Measurements from ENCODE around the gene LCMT1.

Gene LCMT1

DNA sequence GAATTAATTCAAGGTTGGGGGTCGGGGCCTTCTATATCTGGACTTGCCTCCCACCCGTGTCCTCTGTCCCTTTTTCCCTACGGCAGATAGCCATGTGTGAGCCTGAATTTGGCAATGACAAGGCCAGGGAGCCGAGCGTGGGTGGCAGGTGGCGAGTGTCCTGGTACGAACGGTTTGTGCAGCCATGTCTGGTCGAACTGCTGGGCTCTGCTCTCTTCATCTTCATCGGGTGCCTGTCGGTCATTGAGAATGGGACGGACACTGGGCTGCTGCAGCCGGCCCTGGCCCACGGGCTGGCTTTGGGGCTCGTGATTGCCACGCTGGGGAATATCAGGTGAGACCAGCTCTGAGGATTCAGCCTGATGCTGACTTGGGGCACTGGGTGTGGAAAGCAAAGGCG, 105.6 kb downstream of the LCMT1 start:
- no peaks in the 10 kb centered on the region for H3K79me1 ChIP-seq (ENCODE audit: low read length)
- no peaks in the 10 kb centered on the region for H3K4me1 ChIP-seq (ENCODE audit: control insufficient read depth in 1 of 2, insufficient read depth in 2 of 2, low read length in 2 of 2)
- no peak overlapping the region for H2AFZ ChIP-seq (ENCODE audit: insufficient read depth, low read length, poor library complexity)
- H3K4ac ChIP-seq (ENCODE audit: low read depth, low read length) = no peak overlapping the region
- no peak overlapping the region for H4K91ac ChIP-seq (ENCODE audit: low read depth, low read length)
- H4K12ac ChIP-seq (ENCODE audit: low read depth, low read length) = no peak overlapping the region
- H3K4me2 ChIP-seq (ENCODE audit: low read length) = no peak overlapping the region
- no peak overlapping the region for H3K9ac ChIP-seq (ENCODE audit: low read length)
- H3K79me2 ChIP-seq (ENCODE audit: control insufficient read depth, insufficient read depth, low read length, poor library complexity) = no peaks in the 10 kb centered on the region
- no peak overlapping the region for H3K18ac ChIP-seq (ENCODE audit: low read length)
- no peak overlapping the region for H2BK120ac ChIP-seq (ENCODE audit: insufficient read depth, low read length, poor library complexity)
- H3K23ac ChIP-seq (ENCODE audit: low read length) = no peak overlapping the region
- H3K14ac ChIP-seq (ENCODE audit: low read length) = no peak overlapping the region
- H3K27me3 ChIP-seq (ENCODE audit: insufficient read depth, low read length) = no peaks in the 10 kb centered on the region
- no peak overlapping the region for H2BK5ac ChIP-seq (ENCODE audit: low read depth, low read length, poor library complexity)
- no peak for DNase-seq
- no peak overlapping the region for H2AK5ac ChIP-seq (ENCODE audit: low read length)
- no peaks in the 10 kb centered on the region for H3K36me3 ChIP-seq (ENCODE audit: control insufficient read depth in 1 of 2, insufficient read depth in 2 of 2, low read length in 2 of 2)
- H3K27ac ChIP-seq (ENCODE audit: low read depth, low read length) = no peak overlapping the region
- no CpG with 5 or more reads among the region's 17 CpGs for WGBS (ENCODE audit: extremely low coverage, insufficient coverage, insufficient read length)
- H3K9me3 ChIP-seq (ENCODE audit: insufficient read depth, low read depth, low read length) = no peaks in the 10 kb centered on the region
- no peak overlapping the region for H3K4me3 ChIP-seq (ENCODE audit: low read depth, low read length)
- no peak overlapping the region for H2BK12ac ChIP-seq (ENCODE audit: low read length)
- H4K8ac ChIP-seq (ENCODE audit: low read depth, low read length) = no peak overlapping the region

DNA sequence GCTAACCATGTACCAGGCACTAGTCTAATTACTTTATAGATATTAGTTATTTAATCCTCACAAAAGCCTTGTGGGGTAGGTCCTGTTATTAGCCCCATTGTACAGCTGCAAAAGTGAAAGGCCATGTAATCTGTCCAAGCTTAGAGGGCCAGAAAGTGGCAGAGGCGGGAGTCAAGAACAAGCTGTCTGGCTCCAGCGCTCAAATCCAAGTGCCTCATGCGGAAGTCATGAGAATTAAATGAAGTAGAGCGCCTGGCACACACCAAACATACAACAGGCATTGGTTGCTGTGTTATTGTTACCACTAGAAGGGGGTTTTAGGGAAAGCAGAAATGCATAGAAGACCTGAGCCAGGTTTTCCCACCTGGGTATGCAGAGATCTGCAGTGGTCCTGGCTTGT, 106.4 kb downstream of the LCMT1 start:
- H3K79me1 ChIP-seq (ENCODE audit: low read length) = no peaks in the 10 kb centered on the region
- no peaks in the 10 kb centered on the region for H3K4me1 ChIP-seq (ENCODE audit: control insufficient read depth in 1 of 2, insufficient read depth in 2 of 2, low read length in 2 of 2)
- H3K4me2 ChIP-seq (ENCODE audit: low read length) = no peak overlapping the region
- no peaks in the 10 kb centered on the region for H3K27me3 ChIP-seq (ENCODE audit: insufficient read depth, low read length)
- no peak overlapping the region for H2BK120ac ChIP-seq (ENCODE audit: insufficient read depth, low read length, poor library complexity)
- no peaks in the 10 kb centered on the region for H3K36me3 ChIP-seq (ENCODE audit: control insufficient read depth in 1 of 2, insufficient read depth in 2 of 2, low read length in 2 of 2)
- H3K18ac ChIP-seq (ENCODE audit: low read length) = no peak overlapping the region
- H4K12ac ChIP-seq (ENCODE audit: low read depth, low read length) = no peak overlapping the region
- no peak overlapping the region for H2AK5ac ChIP-seq (ENCODE audit: low read length)
- no peaks in the 10 kb centered on the region for H3K79me2 ChIP-seq (ENCODE audit: control insufficient read depth, insufficient read depth, low read length, poor library complexity)
- no peak overlapping the region for H3K9ac ChIP-seq (ENCODE audit: low read length)
- H3K4me3 ChIP-seq (ENCODE audit: low read depth, low read length) = no peak overlapping the region
- no peak overlapping the region for H2AFZ ChIP-seq (ENCODE audit: insufficient read depth, low read length, poor library complexity)
- no CpG with 5 or more reads among the region's 4 CpGs for WGBS (ENCODE audit: extremely low coverage, insufficient coverage, insufficient read length)
- H3K27ac ChIP-seq (ENCODE audit: low read depth, low read length) = no peak overlapping the region
- H3K14ac ChIP-seq (ENCODE audit: low read length) = no peak overlapping the region
- no peak overlapping the region for H4K91ac ChIP-seq (ENCODE audit: low read depth, low read length)
- no peaks in the 10 kb centered on the region for H3K9me3 ChIP-seq (ENCODE audit: insufficient read depth, low read depth, low read length)
- no peak for DNase-seq
- no peak overlapping the region for H4K8ac ChIP-seq (ENCODE audit: low read depth, low read length)
- H3K23ac ChIP-seq (ENCODE audit: low read length) = no peak overlapping the region
- no peak overlapping the region for H3K4ac ChIP-seq (ENCODE audit: low read depth, low read length)
- H2BK5ac ChIP-seq (ENCODE audit: low read depth, low read length, poor library complexity) = no peak overlapping the region
- no peak overlapping the region for H2BK12ac ChIP-seq (ENCODE audit: low read length)

DNA sequence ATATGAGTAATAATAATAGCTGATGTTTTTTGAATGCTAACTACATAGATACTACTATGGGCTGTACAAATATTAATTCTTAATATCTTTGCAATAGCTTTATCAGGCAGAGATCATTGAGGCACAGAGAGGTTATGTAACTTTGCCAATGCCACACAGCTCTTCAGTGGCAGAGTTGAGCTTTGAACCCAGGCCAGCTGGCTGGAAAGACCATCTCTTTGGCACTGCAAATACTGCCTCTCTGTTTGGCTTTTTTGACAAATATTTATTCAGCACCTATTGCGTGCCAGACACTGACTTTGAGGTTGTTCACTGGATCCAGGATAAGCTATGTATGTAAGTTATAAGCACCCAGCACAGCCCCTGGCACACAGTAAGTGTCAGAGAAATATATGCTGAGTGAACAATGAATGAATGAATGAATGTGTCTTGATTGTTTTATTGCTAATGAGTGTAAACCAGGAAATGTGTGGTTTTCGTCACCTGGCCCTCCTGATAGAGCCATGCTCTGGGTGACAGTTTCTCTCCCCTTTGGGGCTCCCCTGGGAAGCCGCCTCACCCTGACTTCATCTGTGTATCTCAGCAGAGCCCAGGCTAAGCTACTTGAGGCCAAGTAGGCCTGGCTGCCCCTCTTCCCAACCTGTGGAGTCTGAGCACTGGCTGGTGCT, 107.7 kb downstream of the LCMT1 start:
- Histone ChIP-seq H2BK5ac (ENCODE audit: low read depth, low read length, poor library complexity) (no peak overlapping the region), H3K27me3 (ENCODE audit: insufficient read depth, low read length) (no peaks in the 10 kb centered on the region), H3K4ac (ENCODE audit: low read depth, low read length) (no peak overlapping the region), H3K4me2 (ENCODE audit: low read length) (no peak overlapping the region), H2AFZ (ENCODE audit: insufficient read depth, low read length, poor library complexity) (no peak overlapping the region), H2AK5ac (ENCODE audit: low read length) (no peak overlapping the region), H3K36me3 (ENCODE audit: control insufficient read depth in 1 of 2, insufficient read depth in 2 of 2, low read length in 2 of 2) (no peaks in the 10 kb centered on the region), H3K4me3 (ENCODE audit: low read depth, low read length) (no peak overlapping the region), H2BK12ac (ENCODE audit: low read length) (no peak overlapping the region), H3K4me1 (ENCODE audit: control insufficient read depth in 1 of 2, insufficient read depth in 2 of 2, low read length in 2 of 2) (no peaks in the 10 kb centered on the region), H4K12ac (ENCODE audit: low read depth, low read length) (no peak overlapping the region), H3K9me3 (ENCODE audit: insufficient read depth, low read depth, low read length) (no peaks in the 10 kb centered on the region), H3K14ac (ENCODE audit: low read length) (no peak overlapping the region), H3K9ac (ENCODE audit: low read length) (no peak overlapping the region), H3K79me1 (ENCODE audit: low read length) (peaks cover under 1% of the 10 kb centered on the region), H4K91ac (ENCODE audit: low read depth, low read length) (no peak overlapping the region), H4K8ac (ENCODE audit: low read depth, low read length) (no peak overlapping the region), H3K18ac (ENCODE audit: low read length) (no peak overlapping the region), H3K27ac (ENCODE audit: low read depth, low read length) (no peak overlapping the region), H2BK120ac (ENCODE audit: insufficient read depth, low read length, poor library complexity) (no peak overlapping the region), H3K79me2 (ENCODE audit: control insufficient read depth, insufficient read depth, low read length, poor library complexity) (no peaks in the 10 kb centered on the region), H3K23ac (ENCODE audit: low read length) (no peak overlapping the region)
- WGBS (ENCODE audit: extremely low coverage, insufficient coverage, insufficient read length) = no CpG with 5 or more reads among the region's 3 CpGs
- no peak for DNase-seq

DNA sequence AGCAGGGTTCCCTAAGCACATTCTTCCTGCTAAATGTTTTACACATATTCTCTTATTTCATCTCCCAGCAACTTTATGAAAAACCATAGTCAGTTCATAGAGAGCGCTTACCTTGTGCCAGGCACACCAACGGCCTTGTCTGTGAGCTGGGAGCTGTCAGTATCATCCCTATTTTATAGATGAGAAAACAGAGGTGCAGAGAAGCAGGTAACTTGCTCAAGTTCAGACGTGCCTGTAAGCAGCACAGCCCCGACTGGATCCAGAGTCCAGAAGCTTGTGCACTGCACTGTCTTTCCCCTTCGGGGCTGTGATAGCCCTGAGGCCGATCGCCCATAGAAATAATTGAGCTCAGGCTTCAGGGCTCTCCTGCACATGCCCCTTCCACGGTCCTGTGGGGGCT, 111.4 kb downstream of the LCMT1 start:
- H4K12ac ChIP-seq (ENCODE audit: low read depth, low read length) = no peak overlapping the region

More for the DNA sequence above, 111.4 kb downstream of the LCMT1 start:
- peaks cover 4% of the 10 kb centered on the region for H3K79me1 ChIP-seq (ENCODE audit: low read length)
- no peak overlapping the region for H3K4me2 ChIP-seq (ENCODE audit: low read length)
- DNase-seq = no peak
- no peaks in the 10 kb centered on the region for H3K36me3 ChIP-seq (ENCODE audit: control insufficient read depth in 1 of 2, insufficient read depth in 2 of 2, low read length in 2 of 2)
- H2BK120ac ChIP-seq (ENCODE audit: insufficient read depth, low read length, poor library complexity) = no peak overlapping the region
- no peak overlapping the region for H3K4ac ChIP-seq (ENCODE audit: low read depth, low read length)
- H3K4me1 ChIP-seq (ENCODE audit: control insufficient read depth in 1 of 2, insufficient read depth in 2 of 2, low read length in 2 of 2) = no peaks in the 10 kb centered on the region
- no peaks in the 10 kb centered on the region for H3K79me2 ChIP-seq (ENCODE audit: control insufficient read depth, insufficient read depth, low read length, poor library complexity)
- no peak overlapping the region for H4K8ac ChIP-seq (ENCODE audit: low read depth, low read length)
- no peak overlapping the region for H3K27ac ChIP-seq (ENCODE audit: low read depth, low read length)
- no peak overlapping the region for H2AK5ac ChIP-seq (ENCODE audit: low read length)
- H3K27me3 ChIP-seq (ENCODE audit: insufficient read depth, low read length) = no peaks in the 10 kb centered on the region
- no peak overlapping the region for H3K23ac ChIP-seq (ENCODE audit: low read length)
- H3K9me3 ChIP-seq (ENCODE audit: insufficient read depth, low read depth, low read length) = peaks cover 4% of the 10 kb centered on the region
- H4K91ac ChIP-seq (ENCODE audit: low read depth, low read length) = no peak overlapping the region
- no peak overlapping the region for H3K14ac ChIP-seq (ENCODE audit: low read length)
- H3K18ac ChIP-seq (ENCODE audit: low read length) = no peak overlapping the region
- H2BK12ac ChIP-seq (ENCODE audit: low read length) = no peak overlapping the region
- no CpG with 5 or more reads among the region's 8 CpGs for WGBS (ENCODE audit: extremely low coverage, insufficient coverage, insufficient read length)
- no peak overlapping the region for H3K9ac ChIP-seq (ENCODE audit: low read length)
- H3K4me3 ChIP-seq (ENCODE audit: low read depth, low read length) = no peak overlapping the region
- no peak overlapping the region for H2AFZ ChIP-seq (ENCODE audit: insufficient read depth, low read length, poor library complexity)
- H2BK5ac ChIP-seq (ENCODE audit: low read depth, low read length, poor library complexity) = no peak overlapping the region

All from trophoblast cell (in vitro differentiated cells and primary cell).